Panc1 (cell line): Measurements from ENCODE around the gene SORCS1. TPM values are rescaled to one million over a fixed set of nuclear protein-coding genes. Genes with fewer than 3 reads are reported as not detected.

Experiments used
- ATAC-seq: fragments of 200-7000 bp; cut with Tn5 transposase; 2 replicates; pipeline ENCODE4 v1.9.1; 2020; ENCODE audit warnings: mild to moderate bottlenecking, moderate library complexity
- BruUV-seq: library from RNA; stranded (reverse); fragments of 400-500 nt; replicated peaks from 2 replicates; lab custom pipeline; 2021; lab: Mats Ljungman, UMichigan
- CTCF ChIA-PET: fragments of 300-600 bp; sonication (Branson Sonifier 250); formaldehyde crosslinking; loops from one replicate; lab custom pipeline; 2022; ENCODE audit warnings: antibody characterized with exemption; lab: Charles Lee
- POLR2A ChIA-PET: fragments of 300-600 bp; sonication (Branson Sonifier 250); formaldehyde crosslinking; loops from one replicate; lab custom pipeline; 2022; ENCODE audit warnings: antibody characterized with exemption; lab: Charles Lee
- DNase-seq: peaks from one replicate; pipeline ENCODE4 v3.0.0-alpha.2; 2010; ENCODE audit warnings: low read depth, low spot score
- H3K27ac ChIP-seq: 2 replicates; pipeline ENCODE4 v1.5.1; 2011; ENCODE audit warnings: mild to moderate bottlenecking, low read length, inconsistent platforms
- H3K27me3 ChIP-seq: fragments of 200-500 bp; sonication (Bioruptor generic); 2 replicates; pipeline ENCODE4 v1.6.0; 2014; ENCODE audit warnings: low read length, inconsistent platforms; ENCODE audit not compliant: control insufficient read depth, insufficient read depth
- H3K36me3 ChIP-seq: fragments of 200-500 bp; sonication (Bioruptor generic); 2 replicates; pipeline ENCODE4 v1.5.1; 2014; ENCODE audit warnings: inconsistent platforms, mild to moderate bottlenecking, low read length, moderate library complexity; ENCODE audit not compliant: control insufficient read depth, insufficient read depth
- H3K4me1 ChIP-seq: 2 replicates; pipeline ENCODE4 v1.5.1; 2011; ENCODE audit warnings: inconsistent platforms, mild to moderate bottlenecking, low read length, moderate library complexity; ENCODE audit not compliant: control insufficient read depth, insufficient read depth
- H3K4me3 ChIP-seq, 2 experiments: 2 replicates each; pipeline ENCODE4 v1.5.1; 2011 to 2012; ENCODE audit warnings: low read depth in 2 of 2, low read length in 2 of 2, mild to moderate bottlenecking in 2 of 2, inconsistent platforms in 1 of 2, moderate library complexity in 1 of 2
- H3K9me3 ChIP-seq: fragments of 200-500 bp; sonication (Bioruptor generic); 2 replicates; pipeline ENCODE4 v1.5.1; 2014; ENCODE audit warnings: low read depth, mild to moderate bottlenecking, inconsistent platforms, low read length, moderate library complexity; ENCODE audit not compliant: control insufficient read depth, insufficient read depth
- CTCF ChIP-seq: fragments of 450-650 bp; IDR thresholded peaks from 2 replicates; pipeline ENCODE4 v1.5.1; 2017; ENCODE audit warnings: mild to moderate bottlenecking
- POLR2AphosphoS5 ChIP-seq: IDR thresholded peaks from 2 replicates; pipeline ENCODE4 v1.6.1; 2012; ENCODE audit warnings: mild to moderate bottlenecking, low read depth, low read length, moderate library complexity
- REST ChIP-seq, 2 experiments: IDR thresholded peaks; 2 replicates each; pipeline ENCODE4 v1.6.1; 2011 to 2012; ENCODE audit warnings: low read depth in 2 of 2, control low read depth in 1 of 2, low read length in 1 of 2, mild to moderate bottlenecking in 1 of 2, moderate library complexity in 1 of 2; ENCODE audit not compliant: insufficient read depth in 1 of 2
- SIN3A ChIP-seq: IDR thresholded peaks from 2 replicates; pipeline ENCODE4 v1.6.1; 2012; ENCODE audit warnings: low read depth, mild to moderate bottlenecking, low read length, moderate library complexity, borderline replicate concordance; ENCODE audit not compliant: insufficient read depth
- TCF7L2 ChIP-seq: IDR thresholded peaks from 2 replicates; pipeline ENCODE4 v1.6.1; 2011; ENCODE audit warnings: mild to moderate bottlenecking, low read depth, low read length, inconsistent platforms
- in situ Hi-C: cut with HindIII; loops from 2 replicates; pipeline ENCODE4 v1.10.0; 2016; ENCODE audit warnings: low sequenced_read_pairs, low pct_unique_long_range_greater_than_20kb
- intact Hi-C: fragments of 100-400 bp; cut with micrococcal nuclease; formaldehyde crosslinking; loops from one replicate; pipeline ENCODE4 v1.10.0; 2022; ENCODE audit not compliant: unreplicated experiment
- total RNA-seq: library from RNA; stranded (reverse); gene quantifications from one replicate; pipeline ENCODE4 v1.2.1, GENCODE V29; 2021; ENCODE audit not compliant: unreplicated experiment

SORCS1 gene
- total RNA-seq, 1 experiment from 2014 or later: not detected

DNA sequence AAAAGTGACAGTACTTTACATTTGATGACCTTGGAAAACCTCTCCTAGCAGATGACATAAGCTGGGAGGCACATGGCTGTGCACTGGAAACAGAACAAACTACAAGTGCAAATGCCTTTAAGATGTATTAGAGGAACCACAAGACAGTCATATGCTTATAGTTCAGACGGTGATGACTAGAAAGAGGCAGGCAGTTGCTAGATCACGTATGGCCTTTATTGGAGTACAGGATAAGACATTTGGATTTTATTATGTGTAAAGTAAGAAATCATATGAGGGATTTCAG lies 290.0 kb downstream of the SORCS1 start:
- no peak for TF ChIP-seq POLR2AphosphoS5
- no peak for TF ChIP-seq TCF7L2
- no peak for TF ChIP-seq CTCF
- TF ChIP-seq SIN3A: no peak
- TF ChIP-seq REST (IDR thresholded peaks at IDR 0.05; ENCODE audit: insufficient read depth in 1 of 2, low read depth in 2 of 2, low read length in 1 of 2): no peak
- ChIA-PET CTCF (no interaction called here), POLR2A (no interaction called here)
- Histone ChIP-seq H3K9me3 (no peaks in the 10 kb centered on the region), H3K36me3 (no peaks in the 10 kb centered on the region), H3K27ac (no peak overlapping the region), H3K4me1 (no peaks in the 10 kb centered on the region), H3K27me3 (no peaks in the 10 kb centered on the region), H3K4me3 (no peak overlapping the region)
- ATAC-seq (no peak), DNase-seq (no peak)
- in situ Hi-C loops (no loop called here), intact Hi-C loops (no loop called here)
- BruUV-seq: no TSS peak

- Histone ChIP-seq H3K4me3 (no peak overlapping the region), H3K9me3 (no peaks in the 10 kb centered on the region), H3K36me3 (no peaks in the 10 kb centered on the region), H3K4me1 (no peaks in the 10 kb centered on the region), H3K27me3 (no peaks in the 10 kb centered on the region), H3K27ac (no peak overlapping the region)
- DNase-seq: no peak
- TF ChIP-seq SIN3A (no peak), REST (IDR thresholded peaks at IDR 0.05; ENCODE audit: insufficient read depth in 1 of 2, low read depth in 2 of 2, low read length in 1 of 2) (no peak), TCF7L2 (no peak), POLR2AphosphoS5 (no peak), CTCF (no peak)
- no TSS peak for BruUV-seq
- in situ Hi-C loops: no loop called here
- POLR2A ChIA-PET: no interaction called here
- intact Hi-C loops: no loop called here
- CTCF ChIA-PET: no interaction called here
- ATAC-seq: no peak
Measured at GRCh38 chr10:106873770-106874603, 290.5 kb downstream of the SORCS1 start.
